A673 (cell line): Measurements from ENCODE around the gene SGSM1. TPM values are rescaled to one million over a fixed set of nuclear protein-coding genes. Genes with fewer than 3 reads are reported as not detected.

Experiments used
- BruUV-seq: library from RNA; stranded (reverse); fragments of 400-500 nt; replicated peaks from 2 replicates; lab custom pipeline; 2021; lab: Mats Ljungman, UMichigan
- CTCF ChIA-PET: fragments of 300-600 bp; sonication (Branson Sonifier 250); formaldehyde crosslinking; loops from one replicate; lab custom pipeline; 2022; ENCODE audit warnings: antibody characterized with exemption; lab: Charles Lee
- POLR2A ChIA-PET: fragments of 300-600 bp; sonication (Branson Sonifier 250); formaldehyde crosslinking; loops from one replicate; lab custom pipeline; 2022; ENCODE audit warnings: antibody characterized with exemption; ENCODE audit not compliant: low non-redundant PET; lab: Charles Lee
- DNase-seq: peaks from one replicate; pipeline ENCODE4 v3.0.0-alpha.2; 2015; ENCODE audit warnings: low spot score
- H3K27ac ChIP-seq: fragments of 200-600 bp; sonication (generic); 2 replicates; pipeline ENCODE4 v1.5.1; 2016; ENCODE audit warnings: mixed run types, low read depth, mild to moderate bottlenecking, mixed read lengths, antibody characterized with exemption, low read length; ENCODE audit not compliant: poor library complexity, severe bottlenecking
- H3K27me3 ChIP-seq: fragments of 200-600 bp; sonication (generic); replicated peaks from 2 replicates; pipeline ENCODE4 v1.6.1; 2017; ENCODE audit warnings: mixed run types, low read depth, mild to moderate bottlenecking, mixed read lengths, antibody characterized with exemption, low read length; ENCODE audit not compliant: insufficient read depth, poor library complexity
- H3K36me3 ChIP-seq: fragments of 200-600 bp; sonication (generic); 2 replicates; pipeline ENCODE4 v1.6.1; 2016; ENCODE audit warnings: mixed run types, mild to moderate bottlenecking, mixed read lengths, antibody characterized with exemption, low read length; ENCODE audit not compliant: insufficient read depth, poor library complexity, severe bottlenecking
- H3K4me1 ChIP-seq: fragments of 200-600 bp; sonication (generic); 2 replicates; pipeline ENCODE4 v1.6.1; 2017; ENCODE audit warnings: mixed run types, mild to moderate bottlenecking, mixed read lengths, antibody characterized with exemption, low read length; ENCODE audit not compliant: insufficient read depth, poor library complexity, severe bottlenecking
- H3K4me3 ChIP-seq: fragments of 200-600 bp; sonication (generic); 2 replicates; pipeline ENCODE4 v1.5.1; 2016; ENCODE audit warnings: low read depth, mixed run types, mild to moderate bottlenecking, mixed read lengths, low read length; ENCODE audit not compliant: poor library complexity, severe bottlenecking
- H3K9me3 ChIP-seq: fragments of 200-600 bp; sonication (generic); 2 replicates; pipeline ENCODE4 v1.6.1; 2016; ENCODE audit warnings: mixed run types, low read depth, mild to moderate bottlenecking, mixed read lengths, antibody characterized with exemption, low read length; ENCODE audit not compliant: poor library complexity, severe bottlenecking
- EZH2 ChIP-seq: fragments of 200-600 bp; sonication (generic); IDR thresholded peaks from 2 replicates; pipeline ENCODE4 v1.6.1; 2017; ENCODE audit warnings: borderline replicate concordance, low read depth, mild to moderate bottlenecking, mixed read lengths, antibody characterized with exemption, low read length; ENCODE audit not compliant: poor library complexity, severe bottlenecking
- intact Hi-C: fragments of 100-400 bp; cut with micrococcal nuclease; formaldehyde crosslinking; loops from one replicate; pipeline ENCODE4 v1.10.0; 2022; ENCODE audit not compliant: unreplicated experiment
- total RNA-seq: library from RNA; stranded (reverse); gene quantifications from 2 replicates; pipeline ENCODE4 v1.2.3, GENCODE V29; 2021
- TF ChIP-seq, protein P1 (sequence below): fragments of 300-800, 200-600 bp; sonication (generic); conservative IDR thresholded peaks from 2 replicates; pipeline ENCODE4 v1.5.1; 2017; ENCODE audit warnings: low read depth, mild to moderate bottlenecking, antibody characterized with exemption, low read length, moderate library complexity, mixed read lengths

Gene SGSM1
- total RNA-seq, 1 experiment from 2014 or later = not detected

DNA sequence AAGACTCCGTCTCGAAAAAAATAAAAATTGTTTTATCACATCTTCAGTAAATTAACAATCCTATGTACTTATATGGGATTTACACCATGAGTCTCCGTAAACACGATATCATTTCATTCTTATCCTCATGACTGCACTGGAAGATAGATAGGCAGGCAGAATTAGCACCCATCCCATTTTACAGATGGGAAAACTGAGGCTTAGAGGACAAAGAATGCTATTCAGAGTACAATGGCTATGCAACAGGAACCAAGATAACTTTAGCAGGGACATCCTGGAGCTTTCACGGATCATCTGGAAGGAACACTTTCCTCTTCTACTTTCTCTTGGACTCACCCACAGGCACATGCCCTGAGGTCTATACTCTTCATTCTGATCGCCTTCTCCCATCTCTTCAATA is 14.6 kb upstream of the SGSM1 start:
- Histone ChIP-seq H3K4me1 (no peaks in the 10 kb centered on the region), H3K27ac (no peak overlapping the region), H3K36me3 (no peaks in the 10 kb centered on the region), H3K9me3 (no peaks in the 10 kb centered on the region), H3K4me3 (no peak overlapping the region), H3K27me3 (no peaks in the 10 kb centered on the region)
- DNase-seq = no peak
- ChIA-PET CTCF (interaction anchor here (1.6 kb wide), 1 partner anchor 11 kb away, joined by 4 read pairs; no protein-coding TSS in a partner anchor), POLR2A (no interaction called here)
- TF ChIP-seq, protein P1, sequence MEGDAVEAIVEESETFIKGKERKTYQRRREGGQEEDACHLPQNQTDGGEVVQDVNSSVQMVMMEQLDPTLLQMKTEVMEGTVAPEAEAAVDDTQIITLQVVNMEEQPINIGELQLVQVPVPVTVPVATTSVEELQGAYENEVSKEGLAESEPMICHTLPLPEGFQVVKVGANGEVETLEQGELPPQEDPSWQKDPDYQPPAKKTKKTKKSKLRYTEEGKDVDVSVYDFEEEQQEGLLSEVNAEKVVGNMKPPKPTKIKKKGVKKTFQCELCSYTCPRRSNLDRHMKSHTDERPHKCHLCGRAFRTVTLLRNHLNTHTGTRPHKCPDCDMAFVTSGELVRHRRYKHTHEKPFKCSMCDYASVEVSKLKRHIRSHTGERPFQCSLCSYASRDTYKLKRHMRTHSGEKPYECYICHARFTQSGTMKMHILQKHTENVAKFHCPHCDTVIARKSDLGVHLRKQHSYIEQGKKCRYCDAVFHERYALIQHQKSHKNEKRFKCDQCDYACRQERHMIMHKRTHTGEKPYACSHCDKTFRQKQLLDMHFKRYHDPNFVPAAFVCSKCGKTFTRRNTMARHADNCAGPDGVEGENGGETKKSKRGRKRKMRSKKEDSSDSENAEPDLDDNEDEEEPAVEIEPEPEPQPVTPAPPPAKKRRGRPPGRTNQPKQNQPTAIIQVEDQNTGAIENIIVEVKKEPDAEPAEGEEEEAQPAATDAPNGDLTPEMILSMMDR = no peak
- TF ChIP-seq EZH2 = no peak
- intact Hi-C loops = no loop called here
- BruUV-seq = no TSS peak

DNA sequence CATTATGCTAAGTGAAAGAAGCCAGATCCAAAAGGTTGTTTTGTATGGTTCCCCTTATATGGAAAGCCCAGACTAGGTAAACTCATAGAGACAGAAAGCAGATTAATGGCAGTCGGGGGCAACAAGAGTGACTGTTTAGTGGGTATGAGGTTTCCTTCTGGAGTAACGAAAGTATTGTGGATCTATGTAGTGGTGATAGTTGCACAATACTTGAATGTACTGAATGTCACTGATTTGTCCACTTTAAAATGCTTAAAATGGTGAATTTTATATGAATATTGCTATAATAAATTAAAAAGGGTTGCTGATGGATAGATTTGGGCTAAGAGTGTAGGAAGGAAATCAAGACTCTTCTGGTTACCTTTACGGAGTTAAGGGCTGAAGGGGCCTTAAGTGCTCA is 10.0 kb upstream of the SGSM1 start:
- no peaks in the 10 kb centered on the region for H3K27me3 ChIP-seq
- no peak overlapping the region for H3K27ac ChIP-seq
- ChIA-PET CTCF (no interaction called here), POLR2A (no interaction called here)
- TF ChIP-seq EZH2 = no peak
- TF ChIP-seq, protein P1 = no peak
- no peaks in the 10 kb centered on the region for H3K4me1 ChIP-seq
- H3K4me3 ChIP-seq = no peak overlapping the region
- no peak for DNase-seq
- H3K36me3 ChIP-seq = no peaks in the 10 kb centered on the region
- intact Hi-C loops = no loop called here
- BruUV-seq = no TSS peak
- H3K9me3 ChIP-seq = no peaks in the 10 kb centered on the region

DNA sequence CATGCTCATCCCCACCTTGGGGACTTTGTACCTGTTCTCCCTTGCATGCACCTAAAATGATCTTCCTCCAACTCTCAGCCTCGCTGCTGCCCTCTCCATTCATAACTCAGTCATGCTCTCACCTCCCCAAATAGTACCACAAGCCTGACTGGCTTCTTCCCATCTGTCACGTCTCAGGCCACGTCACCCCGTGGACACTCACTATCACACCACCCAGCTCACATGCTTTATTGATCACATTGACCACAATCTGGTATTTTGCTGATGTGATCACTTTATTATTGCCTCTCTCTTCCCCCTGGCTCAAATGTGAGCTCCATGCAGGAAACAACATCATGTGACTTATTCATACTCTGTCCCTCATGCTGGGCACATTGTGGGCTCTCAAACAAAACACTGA is 9.2 kb upstream of the SGSM1 start:
- POLR2A ChIA-PET = no interaction called here
- H3K27ac ChIP-seq = no peak overlapping the region
- no peak for TF ChIP-seq EZH2
- TF ChIP-seq, protein P1 = no peak
- no TSS peak for BruUV-seq
- H3K9me3 ChIP-seq = no peaks in the 10 kb centered on the region
- H3K4me1 ChIP-seq = no peaks in the 10 kb centered on the region
- H3K4me3 ChIP-seq = no peak overlapping the region
- CTCF ChIA-PET = no interaction called here
- no peaks in the 10 kb centered on the region for H3K27me3 ChIP-seq
- intact Hi-C loops = no loop called here
- H3K36me3 ChIP-seq = no peaks in the 10 kb centered on the region
- no peak for DNase-seq
